HG02642 (cell line): ENCODE data around the gene VN1R5.

Source experiments
- ATAC-seq: cut with Tn5 transposase; IDR thresholded peaks from one replicate; pipeline ENCODE4 v1.9.1; 2021; ENCODE audit warnings: mild to moderate bottlenecking; ENCODE audit not compliant: unreplicated experiment, poor library complexity

Gene VN1R5

DNA sequence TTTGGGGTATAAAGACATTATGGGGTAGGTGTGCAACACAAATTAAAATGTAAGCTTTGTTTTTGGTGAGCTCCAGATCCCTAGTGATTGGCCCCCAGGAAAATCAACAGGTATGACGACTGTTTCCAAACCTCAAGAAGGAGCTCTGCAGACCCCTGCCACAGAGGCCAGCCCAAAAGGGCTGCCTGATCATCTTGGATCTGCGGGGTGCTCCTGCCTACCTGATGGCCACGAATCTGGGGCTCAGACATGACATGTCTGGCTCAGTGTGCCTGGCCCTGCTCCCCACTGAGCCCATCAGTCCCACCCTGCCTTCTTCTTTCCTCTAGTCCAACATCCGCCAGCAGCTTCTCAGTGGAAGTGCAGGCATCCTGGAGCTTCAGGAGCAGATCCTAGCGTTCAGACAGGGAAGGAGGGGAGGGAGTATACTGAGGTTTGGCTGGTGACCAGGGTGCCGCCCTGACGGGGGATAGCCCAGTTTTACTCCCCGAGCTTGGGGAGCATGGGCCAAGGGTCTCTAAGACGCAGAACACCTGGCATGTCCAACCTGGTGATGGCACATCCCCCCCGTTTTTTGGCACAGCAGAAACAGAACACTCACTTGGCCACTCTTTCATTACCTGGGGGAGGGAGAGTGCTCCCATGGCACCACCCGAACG, 44.0 kb downstream of the VN1R5 start:
- no peak for ATAC-seq

DNA sequence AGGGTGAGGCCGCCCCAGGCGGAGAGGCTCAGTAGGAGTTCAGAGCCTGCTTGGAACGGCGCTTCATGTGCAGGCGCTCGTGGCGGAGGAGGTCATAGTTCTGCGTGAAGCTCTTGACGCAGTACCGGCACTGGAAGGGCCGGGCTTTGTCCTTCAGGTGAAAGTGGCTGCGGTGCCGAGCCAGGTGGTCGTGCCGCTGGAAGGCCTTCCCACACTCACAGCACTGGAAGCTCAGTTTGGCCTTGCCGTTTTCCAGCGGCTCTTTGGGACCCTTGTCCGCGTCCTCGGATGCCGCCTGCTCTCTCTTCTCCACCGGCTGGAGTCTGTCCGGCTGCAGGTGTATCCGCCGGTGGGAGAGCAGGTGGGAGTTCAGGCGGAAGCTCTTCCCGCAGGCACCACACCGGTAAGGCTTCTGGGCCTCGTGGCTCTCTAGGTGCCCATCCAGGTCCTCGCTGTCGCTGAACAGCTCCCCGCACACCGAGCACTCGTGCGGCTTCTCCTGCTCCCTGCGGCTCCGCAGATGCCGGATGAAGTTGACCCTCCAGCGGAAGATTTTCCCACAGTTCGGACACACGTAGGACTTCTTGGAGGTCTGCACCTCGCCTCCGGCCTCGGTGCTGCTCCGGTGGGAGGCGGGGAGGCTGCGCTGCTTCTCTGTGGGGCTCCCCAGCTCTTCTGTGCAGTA, 44.8 kb downstream of the VN1R5 start:
- ATAC-seq = no peak

DNA sequence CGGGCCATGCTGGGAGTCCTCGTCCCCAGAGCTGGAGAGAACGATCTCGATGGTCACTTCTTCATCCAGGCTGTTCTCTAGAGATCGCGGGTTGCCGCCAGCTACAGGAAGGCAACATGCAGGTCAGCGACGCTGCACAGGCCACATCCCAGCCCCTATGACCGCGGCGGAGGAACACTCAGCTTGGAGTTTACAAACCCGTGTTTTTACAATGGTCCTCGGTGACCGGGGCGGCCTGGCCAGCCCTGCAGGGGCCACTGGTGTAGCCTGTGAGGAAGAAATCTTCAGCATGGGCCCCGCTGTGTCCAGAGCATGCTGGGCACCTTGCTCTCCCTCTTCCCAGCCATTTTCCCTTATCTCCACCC, 45.3 kb downstream of the VN1R5 start:
- ATAC-seq = no peak

DNA sequence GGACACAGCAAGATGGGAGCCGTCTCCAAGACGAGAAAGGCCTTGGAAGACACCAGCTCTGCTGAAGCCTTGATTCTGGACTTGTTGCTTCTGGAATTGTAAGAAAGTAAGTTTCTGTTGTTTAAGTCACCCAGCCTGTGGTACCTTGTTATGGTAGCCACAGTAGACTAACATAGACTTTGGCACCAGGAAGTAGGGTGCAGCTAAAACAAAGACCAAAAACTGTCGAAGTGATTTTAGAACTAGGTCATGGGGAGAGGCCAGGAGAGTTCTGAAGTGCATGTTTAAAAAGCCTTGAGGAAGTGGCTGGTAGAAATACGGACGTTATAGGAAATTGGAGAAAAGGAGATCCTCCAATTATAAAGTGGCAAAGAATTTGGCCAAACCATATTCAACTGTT, 47.3 kb downstream of the VN1R5 start:
- ATAC-seq = no peak

DNA sequence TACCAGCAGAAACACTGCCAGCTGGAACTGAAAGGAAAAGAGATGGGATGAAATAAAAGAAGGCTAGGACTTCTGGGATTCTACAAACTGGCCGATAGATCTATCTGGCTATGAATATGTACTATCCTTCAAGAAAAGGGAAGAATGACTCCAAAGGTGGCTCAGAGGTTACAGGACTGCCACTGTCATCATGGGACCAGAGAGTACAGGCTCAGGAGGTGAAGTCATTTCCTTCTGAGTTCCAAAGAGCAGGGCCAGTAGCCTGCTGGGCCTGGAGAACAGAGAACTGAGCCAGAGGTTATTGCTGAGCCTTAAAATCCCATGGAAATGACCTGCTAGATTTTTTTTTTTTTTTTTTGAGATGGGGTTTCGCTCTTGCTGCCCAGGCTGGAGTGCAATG, 48.2 kb downstream of the VN1R5 start:
- no peak for ATAC-seq
